Neural cell (in vitro differentiated cells): ENCODE data around the gene ANTXR2. TPM values are rescaled to one million over a fixed set of nuclear protein-coding genes. Genes with fewer than 3 reads are reported as not detected.

Experiments
- H2AFZ ChIP-seq: fragments of 200-600, 300-800 bp; sonication (generic), shearing (Covaris generic); 2 replicates; pipeline ENCODE4 v1.6.0; 2014; ENCODE audit warnings: low read depth, mild to moderate bottlenecking, antibody characterized with exemption, low read length, moderate library complexity
- H3F3A ChIP-seq: fragments of 200-600 bp; shearing (Covaris generic); 2 replicates; pipeline ENCODE4 v1.6.1; 2016; ENCODE audit warnings: mild to moderate bottlenecking, moderate library complexity, mixed read lengths, antibody characterized with exemption, low read length; ENCODE audit not compliant: insufficient read depth, poor library complexity, severe bottlenecking
- H3K27ac ChIP-seq: fragments of 200-600, 300-800 bp; sonication (generic), shearing (Covaris generic); 2 replicates; pipeline ENCODE4 v1.5.1; 2014; ENCODE audit warnings: mild to moderate bottlenecking, low read length, moderate library complexity
- H3K27me3 ChIP-seq: fragments of 300-800, 200-600 bp; sonication (generic), shearing (Covaris generic); 2 replicates; pipeline ENCODE4 v1.6.0; 2014; ENCODE audit warnings: mild to moderate bottlenecking, low read depth, low read length, moderate library complexity; ENCODE audit not compliant: insufficient read depth
- H3K36me3 ChIP-seq: fragments of 300-800, 200-600 bp; sonication (generic), shearing (Covaris generic); 2 replicates; pipeline ENCODE4 v1.5.1; 2014; ENCODE audit warnings: mild to moderate bottlenecking, antibody characterized with exemption, low read length, moderate library complexity; ENCODE audit not compliant: insufficient read depth
- H3K4me2 ChIP-seq: fragments of 300-800, 200-600 bp; sonication (generic), shearing (Covaris generic); 2 replicates; pipeline ENCODE4 v1.6.0; 2014; ENCODE audit warnings: mild to moderate bottlenecking, low read length
- H3K4me3 ChIP-seq: fragments of 300-800, 200-600 bp; sonication (generic), shearing (Covaris generic); 2 replicates; pipeline ENCODE4 v1.5.1; 2014; ENCODE audit warnings: mild to moderate bottlenecking, low read length, moderate library complexity
- H3K79me2 ChIP-seq: fragments of 200-600 bp; shearing (Covaris generic); replicated peaks from 2 replicates; pipeline ENCODE4 v1.6.0; 2014; ENCODE audit warnings: mild to moderate bottlenecking, low read length, moderate library complexity; ENCODE audit not compliant: insufficient read depth
- H3K9ac ChIP-seq: fragments of 300-800, 200-600 bp; sonication (generic), shearing (Covaris generic); 2 replicates; pipeline ENCODE4 v1.6.1; 2016; ENCODE audit warnings: mild to moderate bottlenecking, low read length, mixed read lengths
- H3K9me2 ChIP-seq: fragments of 200-600 bp; shearing (Covaris generic); 2 replicates; pipeline ENCODE4 v1.6.1; 2016; ENCODE audit warnings: mild to moderate bottlenecking, low read length, mixed read lengths; ENCODE audit not compliant: insufficient read depth
- H3K9me3 ChIP-seq: fragments of 200-600, 300-800 bp; sonication (generic), shearing (Covaris generic); 2 replicates; pipeline ENCODE4 v1.6.1; 2016; ENCODE audit warnings: mild to moderate bottlenecking, mixed run types, low read length, moderate library complexity, mixed read lengths
- H4K20me1 ChIP-seq: fragments of 200-600 bp; shearing (Covaris generic); 2 replicates; pipeline ENCODE4 v1.6.1; 2016; ENCODE audit warnings: mild to moderate bottlenecking, mixed run types; ENCODE audit not compliant: insufficient read depth
- EP300 ChIP-seq: fragments of 450-650 bp; conservative IDR thresholded peaks from 2 replicates; pipeline ENCODE4 v1.6.1; 2014; ENCODE audit warnings: antibody characterized with exemption, mild to moderate bottlenecking, moderate library complexity; ENCODE audit not compliant: poor library complexity, severe bottlenecking
- EZH2 ChIP-seq: fragments of 200-600, 300-800 bp; shearing (Covaris generic), sonication (generic); IDR thresholded peaks from 2 replicates; pipeline ENCODE4 v1.6.1; 2014; ENCODE audit warnings: antibody characterized with exemption, low read length, borderline replicate concordance, mild to moderate bottlenecking; ENCODE audit not compliant: insufficient read depth, poor library complexity, severe bottlenecking
- MXI1 ChIP-seq: fragments of 450-650 bp; conservative IDR thresholded peaks from 2 replicates; pipeline ENCODE4 v1.6.1; 2014; ENCODE audit warnings: antibody characterized with exemption, mild to moderate bottlenecking; ENCODE audit not compliant: poor library complexity, severe bottlenecking
- POLR2AphosphoS5 ChIP-seq: IDR thresholded peaks from 2 replicates; pipeline ENCODE4 v1.6.1; 2012
- RAD21 ChIP-seq: fragments of 450-650 bp; conservative IDR thresholded peaks from 2 replicates; pipeline ENCODE4 v1.6.1; 2014; ENCODE audit warnings: antibody characterized with exemption, mild to moderate bottlenecking, moderate library complexity
- SMC3 ChIP-seq: fragments of 450-650 bp; conservative IDR thresholded peaks from 2 replicates; pipeline ENCODE4 v1.6.1; 2014; ENCODE audit warnings: antibody characterized with exemption, mild to moderate bottlenecking, moderate library complexity; ENCODE audit not compliant: poor library complexity
- TAF1 ChIP-seq: IDR thresholded peaks from 2 replicates; pipeline ENCODE4 v1.6.1; 2012; ENCODE audit warnings: low read depth
- polyA plus RNA-seq: library from polyadenylated mRNA; depleted of rRNA; stranded (reverse); fragments of >200 nt; gene quantifications from 2 replicates; pipeline ENCODE4 v1.2.3, GENCODE V29; 2014
- TF ChIP-seq, protein P1 (sequence below): fragments of 450-650 bp; IDR thresholded peaks from 2 replicates; pipeline ENCODE4 v1.5.1; 2014; ENCODE audit warnings: antibody characterized with exemption, mild to moderate bottlenecking, moderate library complexity; ENCODE audit not compliant: poor library complexity, severe bottlenecking
- TF ChIP-seq, protein P2 (sequence below): IDR thresholded peaks from 2 replicates; pipeline ENCODE4 v1.6.1; 2012; ENCODE audit warnings: borderline replicate concordance

Gene ANTXR2
- polyA plus RNA-seq, 1 donor from 2014 or later: 31.7 TPM

DNA sequence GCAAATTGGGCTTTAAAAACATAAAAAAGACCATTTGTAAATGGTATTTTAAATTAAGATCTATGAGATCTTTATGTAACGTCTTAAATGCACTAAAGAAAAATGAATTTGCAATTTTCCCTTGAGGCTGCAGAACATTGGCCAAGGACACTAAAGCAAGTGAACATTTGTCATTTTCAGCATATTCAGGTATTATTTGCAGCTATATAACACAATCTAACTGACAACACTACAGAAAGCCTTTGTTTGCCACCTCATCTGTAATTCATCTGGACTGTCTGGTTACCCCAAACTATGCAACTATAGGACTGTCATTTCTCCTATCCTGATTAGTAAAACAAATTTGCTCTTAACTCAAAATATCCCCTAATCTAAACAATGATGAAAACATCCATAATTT is 74.8 kb downstream of the ANTXR2 start:
- no peaks in the 10 kb centered on the region for H3K36me3 ChIP-seq
- no peak overlapping the region for H3K27ac ChIP-seq
- H3K9me2 ChIP-seq: no peaks in the 10 kb centered on the region
- no peak for TF ChIP-seq RAD21
- no peak for TF ChIP-seq EZH2
- no peak for TF ChIP-seq SMC3
- TF ChIP-seq EP300: no peak
- no peak for TF ChIP-seq MXI1
- no peak for TF ChIP-seq POLR2AphosphoS5
- TF ChIP-seq, protein P1, sequence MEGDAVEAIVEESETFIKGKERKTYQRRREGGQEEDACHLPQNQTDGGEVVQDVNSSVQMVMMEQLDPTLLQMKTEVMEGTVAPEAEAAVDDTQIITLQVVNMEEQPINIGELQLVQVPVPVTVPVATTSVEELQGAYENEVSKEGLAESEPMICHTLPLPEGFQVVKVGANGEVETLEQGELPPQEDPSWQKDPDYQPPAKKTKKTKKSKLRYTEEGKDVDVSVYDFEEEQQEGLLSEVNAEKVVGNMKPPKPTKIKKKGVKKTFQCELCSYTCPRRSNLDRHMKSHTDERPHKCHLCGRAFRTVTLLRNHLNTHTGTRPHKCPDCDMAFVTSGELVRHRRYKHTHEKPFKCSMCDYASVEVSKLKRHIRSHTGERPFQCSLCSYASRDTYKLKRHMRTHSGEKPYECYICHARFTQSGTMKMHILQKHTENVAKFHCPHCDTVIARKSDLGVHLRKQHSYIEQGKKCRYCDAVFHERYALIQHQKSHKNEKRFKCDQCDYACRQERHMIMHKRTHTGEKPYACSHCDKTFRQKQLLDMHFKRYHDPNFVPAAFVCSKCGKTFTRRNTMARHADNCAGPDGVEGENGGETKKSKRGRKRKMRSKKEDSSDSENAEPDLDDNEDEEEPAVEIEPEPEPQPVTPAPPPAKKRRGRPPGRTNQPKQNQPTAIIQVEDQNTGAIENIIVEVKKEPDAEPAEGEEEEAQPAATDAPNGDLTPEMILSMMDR: no peak
- TF ChIP-seq TAF1: no peak
- TF ChIP-seq, protein P2, sequence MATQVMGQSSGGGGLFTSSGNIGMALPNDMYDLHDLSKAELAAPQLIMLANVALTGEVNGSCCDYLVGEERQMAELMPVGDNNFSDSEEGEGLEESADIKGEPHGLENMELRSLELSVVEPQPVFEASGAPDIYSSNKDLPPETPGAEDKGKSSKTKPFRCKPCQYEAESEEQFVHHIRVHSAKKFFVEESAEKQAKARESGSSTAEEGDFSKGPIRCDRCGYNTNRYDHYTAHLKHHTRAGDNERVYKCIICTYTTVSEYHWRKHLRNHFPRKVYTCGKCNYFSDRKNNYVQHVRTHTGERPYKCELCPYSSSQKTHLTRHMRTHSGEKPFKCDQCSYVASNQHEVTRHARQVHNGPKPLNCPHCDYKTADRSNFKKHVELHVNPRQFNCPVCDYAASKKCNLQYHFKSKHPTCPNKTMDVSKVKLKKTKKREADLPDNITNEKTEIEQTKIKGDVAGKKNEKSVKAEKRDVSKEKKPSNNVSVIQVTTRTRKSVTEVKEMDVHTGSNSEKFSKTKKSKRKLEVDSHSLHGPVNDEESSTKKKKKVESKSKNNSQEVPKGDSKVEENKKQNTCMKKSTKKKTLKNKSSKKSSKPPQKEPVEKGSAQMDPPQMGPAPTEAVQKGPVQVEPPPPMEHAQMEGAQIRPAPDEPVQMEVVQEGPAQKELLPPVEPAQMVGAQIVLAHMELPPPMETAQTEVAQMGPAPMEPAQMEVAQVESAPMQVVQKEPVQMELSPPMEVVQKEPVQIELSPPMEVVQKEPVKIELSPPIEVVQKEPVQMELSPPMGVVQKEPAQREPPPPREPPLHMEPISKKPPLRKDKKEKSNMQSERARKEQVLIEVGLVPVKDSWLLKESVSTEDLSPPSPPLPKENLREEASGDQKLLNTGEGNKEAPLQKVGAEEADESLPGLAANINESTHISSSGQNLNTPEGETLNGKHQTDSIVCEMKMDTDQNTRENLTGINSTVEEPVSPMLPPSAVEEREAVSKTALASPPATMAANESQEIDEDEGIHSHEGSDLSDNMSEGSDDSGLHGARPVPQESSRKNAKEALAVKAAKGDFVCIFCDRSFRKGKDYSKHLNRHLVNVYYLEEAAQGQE: no peak
- H3K79me2 ChIP-seq: no peaks in the 10 kb centered on the region
- H3K9ac ChIP-seq: no peak overlapping the region
- no peak overlapping the region for H3K4me3 ChIP-seq
- no peaks in the 10 kb centered on the region for H4K20me1 ChIP-seq
- no peaks in the 10 kb centered on the region for H3F3A ChIP-seq
- H3K4me2 ChIP-seq: no peak overlapping the region
- H3K9me3 ChIP-seq: no peaks in the 10 kb centered on the region
- H3K27me3 ChIP-seq: no peaks in the 10 kb centered on the region
- H2AFZ ChIP-seq: no peak overlapping the region

DNA sequence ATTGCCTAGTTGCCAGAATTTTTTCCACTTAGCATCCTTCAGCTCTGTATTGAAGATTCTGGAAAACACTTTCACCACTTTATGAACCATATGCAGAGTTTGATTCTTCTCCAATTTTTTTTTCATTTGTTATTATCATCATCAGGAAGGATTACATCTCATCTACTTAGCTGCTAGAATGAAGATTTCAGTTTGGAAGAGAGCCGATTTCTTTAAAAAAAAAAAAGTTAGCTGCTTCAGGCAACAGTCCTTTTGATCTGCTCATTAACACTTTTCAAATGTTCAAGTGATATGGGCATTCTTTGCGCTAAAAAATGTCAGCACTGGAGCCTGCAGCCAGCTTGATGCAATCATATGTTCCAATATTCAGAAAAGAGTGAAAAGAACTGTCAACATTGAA is 76.2 kb downstream of the ANTXR2 start:
- Histone ChIP-seq H4K20me1 (no peaks in the 10 kb centered on the region), H3K9ac (no peak overlapping the region), H3K4me2 (no peak overlapping the region), H3K9me3 (no peaks in the 10 kb centered on the region), H3K9me2 (no peaks in the 10 kb centered on the region), H3K27me3 (no peaks in the 10 kb centered on the region), H3K27ac (no peak overlapping the region), H3K4me3 (no peak overlapping the region), H2AFZ (no peak overlapping the region), H3F3A (no peaks in the 10 kb centered on the region), H3K79me2 (no peaks in the 10 kb centered on the region), H3K36me3 (no peaks in the 10 kb centered on the region)
- no peak for TF ChIP-seq EP300
- TF ChIP-seq, protein P2: no peak
- no peak for TF ChIP-seq RAD21
- TF ChIP-seq, protein P1: no peak
- no peak for TF ChIP-seq TAF1
- no peak for TF ChIP-seq MXI1
- no peak for TF ChIP-seq POLR2AphosphoS5
- TF ChIP-seq SMC3: no peak
